Left ventricle myocardium inferior (tissue), 1 donor: Measurements from ENCODE around the gene RTN4R. TPM values are rescaled to one million over a fixed set of nuclear protein-coding genes. Genes with fewer than 3 reads are reported as not detected.

ENCODE experiments used
- DNase-seq: peaks from one replicate; pipeline ENCODE4 v3.0.0-alpha.2; 2020
- H3K27ac ChIP-seq: fragments of 200-600 bp; replicated peaks from 2 replicates; pipeline ENCODE4 v1.8.0; 2021
- H3K27me3 ChIP-seq: fragments of 200-600 bp; 2 replicates; pipeline ENCODE4 v1.8.0; 2021; ENCODE audit warnings: low read depth
- H3K36me3 ChIP-seq: fragments of 200-600 bp; 2 replicates; pipeline ENCODE4 v1.8.0; 2021
- H3K4me1 ChIP-seq: fragments of 200-600 bp; 2 replicates; pipeline ENCODE4 v1.8.0; 2021
- H3K4me3 ChIP-seq: fragments of 200-600 bp; 2 replicates; pipeline ENCODE4 v1.8.0; 2021; ENCODE audit warnings: mild to moderate bottlenecking, moderate library complexity
- H3K9me3 ChIP-seq: fragments of 200-600 bp; replicated peaks from 2 replicates; pipeline ENCODE4 v1.8.0; 2021
- intact Hi-C: fragments of 100-400 bp; cut with micrococcal nuclease; formaldehyde crosslinking; loops from one replicate; pipeline ENCODE4 v1.11.0; 2022
- total RNA-seq: library from RNA; stranded (reverse); fragmentation: NEBNext Ultra II Directional; extraction: Animal tissue kit (Norgen Biotek cat#: 25700); gene quantifications from one replicate; pipeline ENCODE4 v1.2.1, GENCODE V29; 2021
- TF ChIP-seq, protein P1 (sequence below): fragments of 200-600 bp; IDR thresholded peaks from 2 replicates; pipeline ENCODE4 v1.8.0; 2021; ENCODE audit warnings: antibody characterized with exemption, mild to moderate bottlenecking, borderline replicate concordance
- donor health status: DM: no; HTN: yes; CAD: no; lungs with severe emphysema.

The RTN4R gene
- total RNA-seq, 1 donor from 2014 or later = 0.96 TPM

DNA sequence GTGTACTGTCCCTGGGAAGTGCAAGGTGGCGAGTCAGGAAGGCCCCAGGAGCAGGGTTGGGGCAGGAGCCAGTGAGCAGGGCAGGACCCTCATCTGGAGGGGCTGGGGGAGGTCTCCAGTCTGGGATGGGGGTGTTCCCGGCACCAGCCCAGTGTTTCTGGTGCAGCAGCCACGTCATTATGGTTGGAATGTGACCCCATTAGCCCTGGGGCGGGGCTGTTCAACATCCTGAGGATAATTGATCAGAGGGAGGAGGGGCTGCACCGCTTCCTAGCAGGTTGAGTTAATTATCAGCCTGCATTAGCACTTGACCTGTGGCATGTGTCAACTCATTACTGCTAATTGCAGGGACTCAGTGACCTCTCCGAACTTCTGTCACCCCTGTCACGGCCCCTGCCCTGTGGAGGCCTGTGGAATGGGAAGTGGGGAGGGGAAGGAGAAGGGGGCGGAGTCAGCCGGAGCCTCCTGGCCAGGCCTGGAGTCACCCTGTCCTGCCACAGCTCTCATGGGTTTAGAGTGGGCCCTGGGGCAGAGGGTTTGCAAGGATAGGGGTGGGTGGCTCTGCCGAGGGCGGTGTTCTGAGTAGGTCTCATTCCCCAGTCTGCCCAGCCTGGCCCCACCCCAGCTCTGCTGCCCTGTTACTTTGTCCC, 64.4 kb downstream of the RTN4R start:
- Histone ChIP-seq H3K27me3 (no peaks in the 10 kb centered on the region), H3K4me3 (no peak overlapping the region), H3K9me3 (no peaks in the 10 kb centered on the region), H3K36me3 (no peaks in the 10 kb centered on the region), H3K27ac (peak overlapping the region; percentile 89), H3K4me1 (peaks cover 53% of the 10 kb centered on the region)
- DNase-seq = peak; percentile 41
- TF ChIP-seq, protein P1, sequence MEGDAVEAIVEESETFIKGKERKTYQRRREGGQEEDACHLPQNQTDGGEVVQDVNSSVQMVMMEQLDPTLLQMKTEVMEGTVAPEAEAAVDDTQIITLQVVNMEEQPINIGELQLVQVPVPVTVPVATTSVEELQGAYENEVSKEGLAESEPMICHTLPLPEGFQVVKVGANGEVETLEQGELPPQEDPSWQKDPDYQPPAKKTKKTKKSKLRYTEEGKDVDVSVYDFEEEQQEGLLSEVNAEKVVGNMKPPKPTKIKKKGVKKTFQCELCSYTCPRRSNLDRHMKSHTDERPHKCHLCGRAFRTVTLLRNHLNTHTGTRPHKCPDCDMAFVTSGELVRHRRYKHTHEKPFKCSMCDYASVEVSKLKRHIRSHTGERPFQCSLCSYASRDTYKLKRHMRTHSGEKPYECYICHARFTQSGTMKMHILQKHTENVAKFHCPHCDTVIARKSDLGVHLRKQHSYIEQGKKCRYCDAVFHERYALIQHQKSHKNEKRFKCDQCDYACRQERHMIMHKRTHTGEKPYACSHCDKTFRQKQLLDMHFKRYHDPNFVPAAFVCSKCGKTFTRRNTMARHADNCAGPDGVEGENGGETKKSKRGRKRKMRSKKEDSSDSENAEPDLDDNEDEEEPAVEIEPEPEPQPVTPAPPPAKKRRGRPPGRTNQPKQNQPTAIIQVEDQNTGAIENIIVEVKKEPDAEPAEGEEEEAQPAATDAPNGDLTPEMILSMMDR = no peak
- intact Hi-C loops = loop anchor here (10.0 kb wide), 1 partner anchor 51 kb away; no protein-coding TSS in a partner anchor

DNA sequence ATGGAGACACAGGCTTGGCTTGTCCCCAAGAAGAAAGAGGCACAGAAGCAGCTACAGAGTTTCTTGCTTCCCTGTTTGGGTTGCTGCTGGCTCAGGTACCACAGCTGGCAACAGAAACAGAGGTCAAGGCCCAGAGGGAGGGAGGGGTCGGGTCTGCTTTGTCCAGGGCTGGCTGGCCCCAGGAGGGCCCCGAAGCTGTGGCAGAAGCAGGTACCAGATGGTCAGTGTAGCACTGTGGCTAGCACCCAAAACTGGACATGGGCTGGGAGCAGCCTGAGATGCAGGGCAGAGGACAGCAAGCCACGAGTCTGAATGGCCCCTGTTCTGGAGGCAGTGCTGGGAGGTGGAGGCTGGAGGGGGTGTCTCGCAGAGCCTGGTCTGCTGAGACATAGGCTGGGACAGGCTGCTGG, 65.0 kb downstream of the RTN4R start:
- no peak for DNase-seq
- Histone ChIP-seq H3K27me3 (no peaks in the 10 kb centered on the region), H3K36me3 (no peaks in the 10 kb centered on the region), H3K27ac (peak overlapping the region; percentile 89), H3K9me3 (no peaks in the 10 kb centered on the region), H3K4me3 (no peak overlapping the region), H3K4me1 (peaks cover 52% of the 10 kb centered on the region)
- intact Hi-C loops = loop anchor here (10.0 kb wide), 1 partner anchor 52 kb away; no protein-coding TSS in a partner anchor
- TF ChIP-seq, protein P1 = no peak

DNA sequence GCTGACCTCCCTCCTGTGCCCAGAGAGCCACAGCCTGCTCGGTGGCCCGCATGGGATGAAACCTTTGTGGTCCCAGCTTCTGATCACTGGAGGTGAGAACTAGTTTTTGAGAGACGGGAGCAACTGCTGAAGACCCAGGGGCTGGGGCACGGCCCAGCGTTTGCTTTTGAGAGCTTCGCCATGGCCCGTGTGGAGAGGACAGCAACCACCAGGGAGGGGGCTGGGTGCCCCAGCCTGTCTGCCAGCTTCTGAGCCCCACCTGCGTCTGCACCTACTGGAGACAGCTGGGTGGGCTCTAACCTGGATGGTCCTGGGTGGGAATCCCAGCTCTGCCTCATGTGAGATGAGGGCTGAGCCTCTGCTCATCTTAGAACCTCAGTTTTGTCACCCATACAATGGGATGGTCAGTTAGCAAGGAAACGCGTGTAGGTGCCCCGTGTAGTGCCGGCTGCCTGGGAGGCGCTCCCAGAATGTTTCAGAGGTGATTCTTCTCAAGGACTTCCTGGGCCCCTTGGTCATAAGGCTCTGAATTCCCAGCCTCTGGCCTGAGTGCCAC, 66.2 kb downstream of the RTN4R start:
- Histone ChIP-seq H3K4me1 (peaks cover 40% of the 10 kb centered on the region), H3K27me3 (no peaks in the 10 kb centered on the region), H3K9me3 (no peaks in the 10 kb centered on the region), H3K4me3 (no peak overlapping the region), H3K27ac (no peak overlapping the region), H3K36me3 (no peaks in the 10 kb centered on the region)
- TF ChIP-seq, protein P1 = no peak
- no peak for DNase-seq
- intact Hi-C loops = loop anchor here (10.0 kb wide), 1 partner anchor 53 kb away; no protein-coding TSS in a partner anchor

DNA sequence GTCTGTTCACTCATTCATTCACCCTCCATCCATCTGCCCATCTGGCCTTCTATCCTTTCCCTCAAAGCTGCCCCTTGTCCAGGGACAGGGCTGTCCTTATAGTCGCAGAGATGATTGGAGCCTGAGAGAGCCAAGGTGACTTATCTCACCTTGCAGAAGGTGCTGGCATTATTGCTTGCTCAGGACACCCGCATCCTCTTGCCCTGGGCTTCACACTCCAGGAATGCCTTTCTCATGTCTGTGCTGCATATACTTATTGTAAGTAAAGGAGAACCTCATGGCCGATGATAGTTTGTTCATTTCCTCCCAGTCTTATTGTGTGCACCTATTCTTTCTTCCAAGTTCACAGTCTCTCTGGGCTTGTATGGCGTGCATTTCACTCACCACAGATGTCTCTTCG, 68.2 kb downstream of the RTN4R start:
- H3K27me3 ChIP-seq = no peaks in the 10 kb centered on the region
- H3K27ac ChIP-seq = no peak overlapping the region
- peaks cover 24% of the 10 kb centered on the region for H3K4me1 ChIP-seq
- H3K9me3 ChIP-seq = no peaks in the 10 kb centered on the region
- no peak overlapping the region for H3K4me3 ChIP-seq
- no peaks in the 10 kb centered on the region for H3K36me3 ChIP-seq
- no peak for DNase-seq
- intact Hi-C loops = loop anchor here (10.0 kb wide), 1 partner anchor 55 kb away; no protein-coding TSS in a partner anchor
- TF ChIP-seq, protein P1 = no peak

DNA sequence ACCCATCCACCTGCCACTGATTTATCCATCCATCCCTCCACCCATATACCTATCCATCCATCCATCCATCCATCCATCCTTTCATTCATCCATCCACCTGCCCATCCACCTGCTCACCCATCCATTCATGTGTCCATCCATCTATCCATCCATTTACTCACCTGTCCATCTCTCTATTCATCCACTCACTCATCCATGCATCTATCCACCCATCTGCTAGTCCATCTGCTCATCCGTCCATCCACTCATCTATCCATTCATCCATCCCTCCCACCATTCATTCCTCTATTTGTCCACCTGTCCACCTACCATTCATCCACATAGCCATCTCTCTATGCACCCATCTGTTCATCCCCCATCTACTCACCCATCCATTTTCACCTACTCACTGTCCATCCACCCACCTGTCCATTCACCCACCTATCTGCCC, 68.7 kb downstream of the RTN4R start:
- no peaks in the 10 kb centered on the region for H3K36me3 ChIP-seq
- no peaks in the 10 kb centered on the region for H3K9me3 ChIP-seq
- peaks cover 19% of the 10 kb centered on the region for H3K4me1 ChIP-seq
- no peak overlapping the region for H3K4me3 ChIP-seq
- DNase-seq = no peak
- TF ChIP-seq, protein P1 = no peak
- no peak overlapping the region for H3K27ac ChIP-seq
- intact Hi-C loops = no loop called here
- H3K27me3 ChIP-seq = no peaks in the 10 kb centered on the region
